GM18868 (cell line): ENCODE measurements around the gene MRTFA.
A peak's percentile ranks its signal among the peaks of the same experiment; 100 is the strongest.
"Not testable (repeated sequence)": the region's sequence is repeated elsewhere in the genome, so short reads cannot be mapped to it uniquely, and the experiment has no call there.

Experiments used
- ATAC-seq: cut with Tn5 transposase; IDR thresholded peaks from one replicate; pipeline ENCODE4 v1.9.1; 2021; ENCODE audit warnings: mild to moderate bottlenecking, moderate library complexity; ENCODE audit not compliant: unreplicated experiment

The MRTFA gene

GRCh38 chr22:40598712-40599111 lies 37.8 kb downstream of the MRTFA start:
- ATAC-seq = not testable (repeated sequence)

- ATAC-seq = no peak
Measured at GRCh38 chr22:40597526-40598430, 38.7 kb downstream of the MRTFA start.

- no peak for ATAC-seq
Measured at GRCh38 chr22:40595497-40596234, 40.9 kb downstream of the MRTFA start.

GRCh38 chr22:40594924-40595323 lies 41.6 kb downstream of the MRTFA start:
- ATAC-seq = no peak

- no peak for ATAC-seq
Measured at GRCh38 chr22:40594346-40594745, 42.2 kb downstream of the MRTFA start.

- ATAC-seq = peak; percentile 62
Measured at GRCh38 chr22:40593460-40594273, 42.9 kb downstream of the MRTFA start.

GRCh38 chr22:40592352-40593113 lies 44.0 kb downstream of the MRTFA start:
- no peak for ATAC-seq

GRCh38 chr22:40588726-40589125 lies 47.8 kb downstream of the MRTFA start:
- no peak for ATAC-seq

- no peak for ATAC-seq
Measured at GRCh38 chr22:40586781-40587180, 49.7 kb downstream of the MRTFA start.

- ATAC-seq = no peak
Measured at GRCh38 chr22:40585310-40585751, 51.2 kb downstream of the MRTFA start.

- not testable (repeated sequence) for ATAC-seq
Measured at GRCh38 chr22:40584766-40585165, 51.8 kb downstream of the MRTFA start.

GRCh38 chr22:40583053-40583741 lies 53.3 kb downstream of the MRTFA start:
- no peak for ATAC-seq

- no peak for ATAC-seq
Measured at GRCh38 chr22:40582063-40582462, 54.5 kb downstream of the MRTFA start.

GRCh38 chr22:40580631-40581030 lies 55.9 kb downstream of the MRTFA start:
- ATAC-seq = no peak

GRCh38 chr22:40578171-40578570 lies 58.3 kb downstream of the MRTFA start:
- ATAC-seq = no peak

GRCh38 chr22:40572976-40573375 lies 63.5 kb downstream of the MRTFA start:
- no peak for ATAC-seq

GRCh38 chr22:40571887-40572286 lies 64.6 kb downstream of the MRTFA start:
- no peak for ATAC-seq

- ATAC-seq = no peak
Measured at GRCh38 chr22:40567626-40568328, 68.7 kb downstream of the MRTFA start.

GRCh38 chr22:40567106-40567505 lies 69.4 kb downstream of the MRTFA start:
- no peak for ATAC-seq
